NCI-H146 (cell line): ENCODE results near the gene ELAVL4.
A peak's percentile ranks its signal among the peaks of the same experiment; 100 is the strongest.

Experiments
- DNase-seq: peaks from one replicate; lab custom pipeline; 2025; lab: John Stamatoyannopoulos, UW

Gene ELAVL4

GRCh38 chr1:50179639-50180038, 70.9 kb downstream of the ELAVL4 start:
- no peak for DNase-seq

- DNase-seq: no peak
These were observed 71.6 kb downstream of the ELAVL4 start for GRCh38 chr1:50180367-50180766.

DNA sequence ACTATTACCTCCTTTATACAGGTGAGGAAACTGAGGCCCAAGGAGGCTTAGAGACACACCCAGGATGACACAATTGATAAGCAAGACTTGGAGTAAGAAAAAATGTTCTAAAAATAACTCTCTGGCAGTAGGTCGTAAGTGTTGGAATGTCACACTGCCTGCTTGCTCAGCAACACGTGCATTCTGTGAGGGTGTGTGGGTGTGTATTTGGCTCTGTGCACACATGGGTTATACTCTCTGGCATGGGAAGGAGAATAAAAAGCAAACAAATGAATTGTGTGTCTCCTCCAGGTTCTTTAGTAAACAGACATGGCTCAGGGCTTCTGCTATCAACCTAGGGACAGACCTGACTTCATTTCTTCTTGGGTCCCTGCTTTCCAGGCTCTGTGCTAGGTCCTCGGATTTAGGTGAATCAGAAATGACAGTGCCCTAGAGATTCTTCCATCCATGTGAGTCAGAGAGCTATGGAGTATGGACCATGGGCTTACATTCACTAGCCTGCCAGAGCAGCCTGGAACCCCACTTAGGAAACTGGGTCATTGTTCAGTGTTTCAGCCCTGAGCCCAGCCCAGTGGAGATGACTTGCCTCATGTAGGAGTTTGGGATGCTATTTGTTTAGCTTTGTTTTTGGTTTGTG, 72.4 kb downstream of the ELAVL4 start:
- no peak for DNase-seq

DNA sequence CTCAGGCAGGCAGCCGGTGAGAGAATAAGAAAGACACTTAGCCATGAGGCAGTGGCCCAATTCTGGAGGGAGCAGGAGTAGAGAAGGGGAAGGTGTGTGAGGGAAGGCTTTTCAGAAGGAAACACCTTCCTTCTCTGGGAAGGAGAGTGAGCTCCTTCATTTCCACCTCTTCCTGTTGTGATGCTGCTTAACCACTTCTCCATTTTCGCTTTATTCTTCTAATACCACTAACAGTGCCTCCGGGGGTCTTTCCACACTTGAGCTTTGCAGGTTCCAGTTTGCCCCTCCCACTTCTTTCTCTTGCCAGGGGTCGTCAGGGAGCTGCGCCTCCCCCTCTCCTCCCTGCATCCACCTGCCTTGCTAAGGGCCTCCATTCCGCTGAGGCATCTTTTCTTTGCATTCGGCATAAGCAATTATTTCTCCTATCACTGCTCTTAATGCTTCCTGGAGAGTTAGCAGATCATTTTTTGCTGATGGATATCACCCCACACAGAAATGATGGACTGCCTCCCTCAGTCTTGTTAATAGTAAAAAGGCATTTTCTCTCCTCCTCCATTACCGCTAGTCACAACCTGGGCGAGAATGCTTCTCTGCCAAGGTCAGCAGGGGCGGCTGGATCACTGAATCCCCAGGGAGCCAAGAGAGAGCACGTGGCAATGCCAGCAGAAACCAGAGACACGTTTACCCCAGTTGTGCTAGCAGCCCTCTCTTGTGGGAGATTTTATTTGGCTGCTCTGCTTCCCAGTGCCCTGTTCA, 74.8 kb downstream of the ELAVL4 start:
- DNase-seq: no peak

GRCh38 chr1:50189369-50189768, 80.6 kb downstream of the ELAVL4 start:
- no peak for DNase-seq

- DNase-seq: no peak
These were observed 84.3 kb downstream of the ELAVL4 start for GRCh38 chr1:50193002-50193401.

DNA sequence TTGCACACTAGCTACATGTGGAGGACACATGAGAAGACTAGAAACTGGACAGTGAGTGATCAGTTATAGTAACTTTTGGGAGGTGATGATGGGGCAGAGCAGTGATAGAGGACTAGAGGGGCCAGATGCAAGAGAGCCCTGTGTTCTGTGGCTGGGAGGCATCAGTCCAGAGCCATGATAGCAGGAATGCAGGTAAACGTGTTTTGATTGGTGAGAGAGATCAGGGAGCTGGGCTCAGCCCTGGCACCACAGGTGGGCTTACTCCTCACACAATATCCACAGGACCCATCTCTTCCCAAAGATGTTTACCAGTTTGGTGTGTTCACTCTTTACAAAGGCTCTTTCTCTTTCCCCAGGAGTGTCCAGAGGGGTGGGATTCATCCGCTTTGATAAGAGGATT, 86.5 kb downstream of the ELAVL4 start:
- no peak for DNase-seq

- no peak for DNase-seq
These were observed 87.4 kb downstream of the ELAVL4 start for GRCh38 chr1:50196081-50196480.

GRCh38 chr1:50197216-50197615, 88.5 kb downstream of the ELAVL4 start:
- no peak for DNase-seq

GRCh38 chr1:50208315-50208714, 99.6 kb downstream of the ELAVL4 start:
- DNase-seq: no peak

- no peak for DNase-seq
These were observed 100.0 kb downstream of the ELAVL4 start for GRCh38 chr1:50208756-50209155.

DNA sequence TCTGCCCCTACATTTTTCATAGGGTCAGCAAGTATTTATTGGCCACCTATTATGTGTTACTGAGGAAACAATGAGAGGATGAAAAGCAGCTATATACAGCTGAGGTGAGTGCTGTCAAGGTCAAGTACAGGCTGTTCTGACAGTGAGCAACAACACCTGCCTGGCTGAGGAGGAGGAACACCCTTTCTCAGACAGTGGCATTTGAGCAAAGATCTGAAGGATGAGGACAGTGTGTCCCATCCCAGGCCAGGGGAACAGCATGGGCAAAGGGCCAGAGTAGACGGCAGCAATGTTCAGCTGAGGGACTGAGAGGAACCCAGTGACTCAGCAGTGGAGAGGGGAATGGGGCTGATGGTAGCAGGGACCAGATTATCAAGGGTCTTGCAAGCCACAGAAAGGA, 101.0 kb downstream of the ELAVL4 start:
- no peak for DNase-seq

GRCh38 chr1:50213505-50213904, 104.8 kb downstream of the ELAVL4 start:
- DNase-seq: no peak

GRCh38 chr1:50214717-50215116, 106.0 kb downstream of the ELAVL4 start:
- DNase-seq: no peak

GRCh38 chr1:50218344-50219120, 109.8 kb downstream of the ELAVL4 start:
- DNase-seq: no peak

GRCh38 chr1:50228871-50229384, 120.2 kb downstream of the ELAVL4 start:
- no peak for DNase-seq

- no peak for DNase-seq
These were observed 122.5 kb downstream of the ELAVL4 start for GRCh38 chr1:50231209-50231608.

DNA sequence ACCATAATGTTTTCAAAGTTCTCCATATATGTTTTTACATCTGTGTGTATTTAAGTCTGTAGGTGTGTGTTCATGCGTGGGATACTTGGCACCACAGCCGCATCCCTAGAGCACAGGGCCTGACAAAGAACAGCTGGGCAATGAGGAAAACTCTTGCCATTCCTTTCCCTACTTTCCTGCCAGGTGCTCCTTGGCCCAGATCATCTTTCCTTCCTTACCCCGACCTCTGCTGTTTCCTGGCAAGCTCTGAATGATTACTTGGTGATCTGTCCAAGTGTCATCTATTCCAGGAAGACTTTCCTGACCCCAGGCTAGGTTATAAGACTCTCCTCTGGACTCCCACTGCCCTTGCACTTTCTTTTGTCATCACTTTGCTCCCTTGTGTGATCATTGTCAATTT, 123.6 kb downstream of the ELAVL4 start:
- no peak for DNase-seq

DNA sequence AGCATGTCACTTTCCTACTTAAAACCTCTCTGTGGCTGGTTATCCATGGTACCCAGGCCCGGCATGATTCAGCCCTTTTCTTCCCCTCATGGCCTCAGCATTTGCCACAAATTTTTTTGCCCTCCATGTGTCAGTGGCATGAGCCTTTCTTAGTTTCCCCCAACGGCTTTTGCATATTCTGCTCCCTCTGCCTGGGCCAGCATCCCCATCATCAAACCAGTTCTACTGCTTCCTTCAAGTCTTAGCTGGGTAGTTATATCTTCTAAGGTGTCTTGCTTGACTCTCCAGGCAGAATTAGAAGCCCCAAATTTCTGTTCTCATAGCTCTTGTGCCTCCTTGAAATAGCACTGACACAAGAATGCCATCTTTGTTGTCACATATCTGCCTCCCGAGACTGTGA, 127.9 kb downstream of the ELAVL4 start:
- DNase-seq: no peak

DNA sequence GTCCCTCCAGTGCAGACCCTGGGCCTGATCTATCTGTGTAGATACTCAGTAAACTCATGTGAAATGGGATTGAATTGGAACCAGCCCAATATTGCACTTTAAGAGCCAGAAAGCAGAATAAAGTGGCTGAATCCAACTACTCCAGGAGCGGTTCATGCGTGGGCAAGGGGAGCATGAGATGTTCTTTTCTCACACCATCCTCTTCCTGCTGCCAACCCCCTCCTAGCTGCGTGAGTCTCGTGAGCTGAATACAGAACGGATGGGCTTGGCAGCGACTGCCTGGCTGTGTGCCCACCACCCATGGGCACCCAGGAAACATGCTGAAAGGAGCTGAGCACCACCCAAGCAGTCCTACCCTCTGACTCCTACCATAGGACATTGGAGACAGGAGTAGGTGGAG, 128.3 kb downstream of the ELAVL4 start:
- DNase-seq: no peak

DNA sequence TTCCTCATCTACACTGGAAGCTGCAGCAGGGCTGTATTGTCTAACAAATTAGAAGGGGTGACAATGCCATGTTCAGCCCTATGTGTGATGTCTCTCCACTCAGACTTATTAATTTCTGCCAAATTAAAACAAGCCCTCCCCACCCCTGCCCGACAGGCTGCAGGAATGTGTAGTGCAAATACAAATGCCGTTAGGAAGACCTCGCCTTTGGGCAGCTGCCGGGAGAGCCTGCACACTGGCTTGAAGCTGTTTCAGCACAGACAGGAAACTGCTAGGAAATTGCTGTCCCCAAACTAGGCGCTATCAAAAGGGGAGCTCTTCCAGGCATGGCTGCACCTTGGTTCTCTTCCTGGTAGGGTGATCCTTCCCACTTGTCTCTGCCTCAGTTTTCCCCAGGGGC, 135.2 kb downstream of the ELAVL4 start:
- DNase-seq: no peak

GRCh38 chr1:50246869-50247268, 138.1 kb downstream of the ELAVL4 start:
- DNase-seq: no peak

GRCh38 chr1:50251702-50252101, 143.0 kb downstream of the ELAVL4 start:
- peak; percentile 93 for DNase-seq
